NCI-H524 (cell line): ENCODE results near the gene ASTN2.

Experiments used
- DNase-seq, 2 experiments: peaks; one replicate each; lab custom pipeline; 2025; lab: John Stamatoyannopoulos, UW

ASTN2 gene

GRCh38 chr9:116964258-116964657 lies 450.6 kb downstream of the ASTN2 start:
- no peak for DNase-seq

GRCh38 chr9:116959809-116960208 lies 455.0 kb downstream of the ASTN2 start:
- peak; percentile 77 to 89 for DNase-seq

GRCh38 chr9:116958881-116959280 lies 456.0 kb downstream of the ASTN2 start:
- DNase-seq: no peak

- DNase-seq: no peak
Measured at GRCh38 chr9:116954731-116955130, 460.1 kb downstream of the ASTN2 start.

GRCh38 chr9:116953271-116953670 lies 461.6 kb downstream of the ASTN2 start:
- DNase-seq: no peak

- no peak for DNase-seq
Measured at GRCh38 chr9:116952436-116952810, 462.4 kb downstream of the ASTN2 start.

GRCh38 chr9:116951588-116952435 lies 463.0 kb downstream of the ASTN2 start:
- DNase-seq: no peak

GRCh38 chr9:116945817-116946216 lies 469.0 kb downstream of the ASTN2 start:
- DNase-seq: no peak

- no peak for DNase-seq
Measured at GRCh38 chr9:116944714-116945534, 469.9 kb downstream of the ASTN2 start.

GRCh38 chr9:116943970-116944369 lies 470.9 kb downstream of the ASTN2 start:
- DNase-seq: no peak

GRCh38 chr9:116942593-116943061 lies 472.2 kb downstream of the ASTN2 start:
- DNase-seq: no peak

- peak; percentile 86 to 97 for DNase-seq
Measured at GRCh38 chr9:116941266-116941665, 473.6 kb downstream of the ASTN2 start.

GRCh38 chr9:116940614-116941215 lies 474.1 kb downstream of the ASTN2 start:
- DNase-seq: no peak

- DNase-seq: no peak
Measured at GRCh38 chr9:116939614-116940013, 475.2 kb downstream of the ASTN2 start.

- DNase-seq: no peak
Measured at GRCh38 chr9:116939161-116939560, 475.7 kb downstream of the ASTN2 start.

- DNase-seq: no peak
Measured at GRCh38 chr9:116937361-116937760, 477.5 kb downstream of the ASTN2 start.

- no peak for DNase-seq
Measured at GRCh38 chr9:116935149-116935897, 479.5 kb downstream of the ASTN2 start.

- no peak for DNase-seq
Measured at GRCh38 chr9:116934131-116934530, 480.7 kb downstream of the ASTN2 start.

GRCh38 chr9:116933251-116933650 lies 481.6 kb downstream of the ASTN2 start:
- peak; percentile 4 to 53 for DNase-seq

GRCh38 chr9:116929621-116930020 lies 485.2 kb downstream of the ASTN2 start:
- DNase-seq: no peak

GRCh38 chr9:116928884-116929283 lies 486.0 kb downstream of the ASTN2 start:
- no peak for DNase-seq

GRCh38 chr9:116928289-116928688 lies 486.6 kb downstream of the ASTN2 start:
- no peak for DNase-seq
